ENCODE measurements around the gene ALAS2.

Gene ALAS2

GRCh38 chrX:54964766-54965497 is 65.8 kb downstream of the ALAS2 start:
- H3K4me3 ChIP-seq (ENCODE audit: low read length) = no peak overlapping the region
- no peak for TF ChIP-seq CTCF (conservative IDR thresholded peaks at IDR 0.05; ENCODE audit: low read length)
- no peak for DNase-seq (ENCODE audit: low read depth)

GRCh38 chrX:54961750-54962149 is 69.0 kb downstream of the ALAS2 start:
- no peak for TF ChIP-seq CTCF (conservative IDR thresholded peaks at IDR 0.05; ENCODE audit: low read length)
- no peak for DNase-seq (ENCODE audit: low read depth)
- no peak overlapping the region for H3K4me3 ChIP-seq (ENCODE audit: low read length)

Measured in AG10803 (cell line).